Islet precursor cell (in vitro differentiated cells): ENCODE measurements around the gene EPAS1.

Source experiments
- DNase-seq: peaks from one replicate; pipeline ENCODE4 v3.0.0-alpha.2; 2018

Gene EPAS1

GRCh38 chr2:46413631-46414030 is 116.4 kb downstream of the EPAS1 start:
- DNase-seq = no peak

DNA sequence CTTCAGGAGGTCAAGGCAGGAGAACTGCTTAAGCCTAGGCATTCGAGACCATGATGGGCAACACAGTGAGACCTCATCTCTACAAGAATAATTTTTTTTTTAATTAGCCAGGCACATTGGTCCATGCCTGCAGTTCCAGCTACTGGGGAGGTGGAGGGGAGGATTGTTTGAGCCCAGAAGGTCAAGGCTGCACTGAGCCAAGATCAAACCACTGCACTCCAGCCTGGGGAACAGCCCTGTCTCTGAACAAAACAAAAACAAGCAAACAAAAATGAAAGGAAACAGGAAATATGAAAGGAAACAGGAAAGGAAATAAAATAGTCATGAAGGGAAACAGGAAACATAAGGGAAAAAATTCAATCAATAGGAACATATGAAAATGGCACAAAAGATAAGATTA is 117.5 kb downstream of the EPAS1 start:
- no peak for DNase-seq

DNA sequence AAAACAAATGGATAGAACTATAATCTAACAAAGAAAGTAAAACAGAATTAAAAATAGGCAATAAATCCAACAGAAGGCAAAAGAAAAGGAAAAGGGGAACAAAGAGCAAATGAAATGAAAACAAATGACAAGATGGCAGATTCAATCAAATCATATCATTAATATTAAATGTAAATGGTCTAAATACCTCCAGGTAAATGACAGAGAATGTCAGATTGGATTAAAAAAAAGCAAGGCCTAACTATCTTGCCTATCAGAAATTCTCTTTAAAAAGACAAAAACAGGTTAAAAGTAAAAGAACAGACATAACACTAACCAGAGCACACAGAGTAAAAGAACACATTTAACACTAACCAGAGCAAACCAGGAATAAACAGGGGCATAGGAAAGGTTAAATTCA is 119.1 kb downstream of the EPAS1 start:
- no peak for DNase-seq

DNA sequence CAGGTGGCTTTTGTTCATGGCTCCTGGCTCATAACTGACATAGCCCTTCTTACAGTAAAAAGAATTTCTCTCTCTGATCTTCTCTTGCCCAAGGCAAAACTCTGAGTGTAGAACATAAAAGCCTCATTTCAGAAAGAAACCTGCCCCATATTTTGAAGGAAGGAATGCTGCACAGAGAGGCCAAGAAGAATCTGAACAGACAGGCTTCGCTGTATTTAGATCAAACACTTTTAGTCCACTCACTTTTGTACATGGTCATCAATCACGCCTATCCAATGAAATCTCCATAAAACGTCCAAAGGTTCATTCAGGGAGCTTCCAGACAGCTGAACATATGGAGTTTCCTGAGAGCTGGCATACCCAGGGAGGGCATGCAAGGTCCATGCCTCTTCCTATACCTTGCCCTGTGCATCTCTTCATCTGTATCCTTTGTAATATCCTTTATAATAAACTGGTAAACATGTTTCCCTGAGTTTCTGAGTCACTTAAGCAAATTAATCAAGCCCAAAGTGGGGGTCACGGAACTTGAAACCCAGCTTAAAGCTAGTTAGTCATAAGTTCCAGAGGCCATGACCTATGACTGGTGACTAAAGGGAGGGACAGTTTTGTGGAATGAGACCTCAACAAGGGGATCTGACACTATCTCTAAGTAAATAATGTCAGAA is 119.7 kb downstream of the EPAS1 start:
- DNase-seq = peak; percentile 54

- DNase-seq = no peak
Observed at GRCh38 chr2:46420945-46421344, 123.7 kb downstream of the EPAS1 start.

DNA sequence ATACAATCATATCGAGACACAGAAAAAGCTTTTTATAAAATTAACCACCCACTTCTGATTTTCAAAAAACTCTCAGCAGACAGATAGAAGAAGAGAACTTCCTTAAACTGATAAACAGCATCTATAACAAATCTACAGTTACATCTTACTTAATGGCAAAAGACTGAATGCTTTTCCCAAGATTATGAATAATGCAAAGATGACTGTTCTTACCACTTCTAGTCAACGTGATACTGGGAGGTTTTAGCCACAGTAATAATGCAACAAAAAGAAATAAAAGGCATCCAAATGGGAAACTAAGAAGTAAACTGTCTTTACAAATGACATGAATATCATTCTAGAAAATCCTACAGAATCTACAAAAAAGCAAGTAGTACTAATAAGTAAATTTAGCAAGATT is 124.2 kb downstream of the EPAS1 start:
- no peak for DNase-seq

DNA sequence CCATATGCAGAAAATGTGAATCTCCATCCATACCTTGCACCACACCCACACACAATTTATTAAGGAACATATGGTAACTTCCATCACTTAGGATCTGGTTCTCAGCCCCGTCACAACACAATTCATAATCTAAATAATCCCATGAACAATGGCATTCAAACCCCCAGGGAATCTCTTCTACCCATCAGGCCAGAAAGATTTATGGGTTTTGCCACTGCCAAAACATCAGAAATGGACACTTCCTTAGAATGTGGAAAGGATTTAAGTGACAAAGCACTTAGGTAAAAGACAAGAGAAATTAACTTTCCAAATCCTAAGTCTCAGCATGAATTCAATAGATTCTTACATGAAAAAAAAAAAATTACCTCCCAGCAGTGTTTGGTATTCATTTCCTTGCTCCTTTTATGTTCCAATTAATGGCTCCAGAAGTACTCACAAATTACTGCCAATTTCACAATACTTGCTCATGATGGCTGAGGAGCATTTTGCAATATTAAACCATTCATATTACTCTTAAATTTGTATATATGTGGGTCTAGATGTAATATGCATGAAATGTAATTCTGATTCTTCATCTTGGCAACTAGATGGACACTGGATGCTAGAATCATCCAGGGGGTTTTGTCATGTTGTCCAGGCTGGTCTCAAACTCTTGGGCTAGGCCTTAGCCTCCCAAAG is 125.6 kb downstream of the EPAS1 start:
- no peak for DNase-seq

DNA sequence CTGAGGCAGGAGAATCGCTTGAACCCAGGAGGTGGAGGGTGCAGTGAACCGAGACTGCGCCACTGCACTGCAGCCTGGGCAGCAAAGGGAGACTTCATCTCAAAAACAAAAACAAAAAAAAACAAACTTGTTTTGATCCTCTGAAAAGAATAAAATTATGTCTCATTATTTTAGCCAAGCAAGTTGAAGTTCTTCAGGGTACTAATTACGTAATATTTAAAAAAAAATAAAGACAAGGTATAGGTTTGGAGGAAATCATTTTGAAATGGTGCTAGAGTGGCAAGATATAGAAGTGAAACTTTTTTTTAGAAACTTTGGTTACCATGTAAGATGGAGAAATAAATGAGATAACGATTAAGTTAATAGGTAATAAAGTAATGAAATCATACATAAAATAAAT is 127.7 kb downstream of the EPAS1 start:
- DNase-seq = no peak

GRCh38 chr2:46428911-46429436 is 131.8 kb downstream of the EPAS1 start:
- DNase-seq = no peak

- no peak for DNase-seq
Observed at GRCh38 chr2:46430413-46430812, 133.2 kb downstream of the EPAS1 start.

- DNase-seq = no peak
Observed at GRCh38 chr2:46430992-46431391, 133.8 kb downstream of the EPAS1 start.

GRCh38 chr2:46431481-46432235 is 134.5 kb downstream of the EPAS1 start:
- DNase-seq = no peak

GRCh38 chr2:46434851-46435273 is 137.7 kb downstream of the EPAS1 start:
- DNase-seq = no peak

- DNase-seq = no peak
Observed at GRCh38 chr2:46435353-46435752, 138.1 kb downstream of the EPAS1 start.

GRCh38 chr2:46435796-46436360 is 138.7 kb downstream of the EPAS1 start:
- DNase-seq = no peak
